WERI-Rb-1 (cell line): ENCODE data around the gene RADX.

Experiments
- DNase-seq: peaks from one replicate; pipeline ENCODE4 v3.0.0-alpha.2; 2020
- H3K27ac ChIP-seq: fragments of 250-450 bp; sonication (Bioruptor Pico); 2 replicates; pipeline ENCODE4 v1.5.1; 2020; ENCODE audit warnings: mild to moderate bottlenecking, moderate library complexity
- H3K27me3 ChIP-seq: fragments of 250-450 bp; sonication (Bioruptor Pico); 2 replicates; pipeline ENCODE4 v1.5.1; 2021; ENCODE audit warnings: mild to moderate bottlenecking, low read depth, moderate library complexity; ENCODE audit not compliant: insufficient read depth, severe bottlenecking
- H3K36me3 ChIP-seq: fragments of 250-450 bp; sonication (Bioruptor Pico); 2 replicates; pipeline ENCODE4 v1.5.1; 2020; ENCODE audit warnings: mild to moderate bottlenecking, moderate library complexity
- H3K4me3 ChIP-seq: 2 replicates; pipeline ENCODE4 v1.5.1; 2011; ENCODE audit warnings: low read depth, mild to moderate bottlenecking, control low read depth, low read length
- H3K9me3 ChIP-seq: fragments of 250-450 bp; sonication (Bioruptor Pico); 2 replicates; pipeline ENCODE4 v1.5.1; 2021; ENCODE audit warnings: mild to moderate bottlenecking, moderate library complexity; ENCODE audit not compliant: severe bottlenecking
- CTCF ChIP-seq: IDR thresholded peaks from 2 replicates; pipeline ENCODE4 v1.5.1; 2011; ENCODE audit warnings: low read depth, mild to moderate bottlenecking, control low read depth, inconsistent platforms, low read length

RADX gene

GRCh38 chrX:106696502-106696901, 84.7 kb downstream of the RADX start:
- DNase-seq, result no peak

DNA sequence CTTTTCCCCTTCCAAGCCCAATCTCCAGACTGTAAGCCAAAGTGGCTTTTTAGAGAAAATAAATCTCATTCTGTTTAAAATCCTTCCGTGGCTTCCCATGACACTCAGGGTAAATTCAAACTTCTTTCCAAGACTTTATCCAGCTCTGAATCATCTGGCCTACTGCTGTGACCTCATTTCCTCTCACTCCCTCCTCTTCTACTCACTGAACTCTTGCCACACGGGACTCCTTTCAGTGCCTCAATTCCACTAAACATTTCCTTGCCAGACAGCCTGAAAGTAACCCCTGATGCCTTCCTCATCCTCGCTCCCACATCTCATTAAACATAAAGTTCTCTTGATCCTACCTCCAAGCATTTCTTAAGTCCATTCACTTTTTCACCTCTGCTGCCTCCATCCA, 86.9 kb downstream of the RADX start:
- peaks cover 51% of the 10 kb centered on the region for H3K27me3 ChIP-seq
- DNase-seq, result no peak
- no peaks in the 10 kb centered on the region for H3K36me3 ChIP-seq
- no peak for TF ChIP-seq CTCF
- no peaks in the 10 kb centered on the region for H3K9me3 ChIP-seq
- no peak overlapping the region for H3K27ac ChIP-seq
- no peak overlapping the region for H3K4me3 ChIP-seq

More at GRCh38 chrX:106696502-106696901, 84.7 kb downstream of the RADX start:
- Histone ChIP-seq H3K9me3 (no peaks in the 10 kb centered on the region), H3K27ac (no peak overlapping the region), H3K4me3 (no peak overlapping the region), H3K36me3 (no peaks in the 10 kb centered on the region), H3K27me3 (peaks cover 43% of the 10 kb centered on the region)
- TF ChIP-seq CTCF, result no peak

DNA sequence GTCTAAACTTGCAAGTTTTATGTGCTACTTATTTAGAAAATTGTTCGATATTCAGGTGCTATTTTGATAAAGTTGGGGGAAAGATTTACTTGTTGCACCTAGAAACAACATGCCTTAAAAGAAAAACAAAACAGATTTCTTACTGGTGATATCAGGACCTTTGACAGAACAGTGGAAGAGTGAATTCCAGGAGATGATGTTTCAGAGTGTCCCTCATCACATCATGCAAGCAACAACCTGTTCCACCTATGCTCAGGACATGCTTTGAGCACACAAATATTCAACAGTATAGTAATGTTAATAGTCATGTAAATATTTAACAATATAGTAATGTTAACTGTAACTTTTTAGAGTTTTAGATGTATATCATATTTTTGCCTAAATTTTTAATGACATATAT, 90.9 kb downstream of the RADX start:
- Histone ChIP-seq H3K36me3 (no peaks in the 10 kb centered on the region), H3K27me3 (peaks cover 42% of the 10 kb centered on the region), H3K9me3 (no peaks in the 10 kb centered on the region), H3K4me3 (no peak overlapping the region), H3K27ac (no peak overlapping the region)
- no peak for DNase-seq
- TF ChIP-seq CTCF, result no peak

GRCh38 chrX:106706466-106706865, 94.7 kb downstream of the RADX start:
- no peaks in the 10 kb centered on the region for H3K36me3 ChIP-seq

GRCh38 chrX:106707771-106708454, 96.1 kb downstream of the RADX start:
- Histone ChIP-seq H3K4me3 (no peak overlapping the region), H3K27me3 (peaks cover 48% of the 10 kb centered on the region), H3K36me3 (no peaks in the 10 kb centered on the region), H3K9me3 (no peaks in the 10 kb centered on the region), H3K27ac (no peak overlapping the region)
- no peak for TF ChIP-seq CTCF
- DNase-seq, result no peak

More at GRCh38 chrX:106706466-106706865, 94.7 kb downstream of the RADX start:
- no peak for TF ChIP-seq CTCF
- Histone ChIP-seq H3K4me3 (no peak overlapping the region), H3K27me3 (peaks cover 44% of the 10 kb centered on the region), H3K27ac (no peak overlapping the region), H3K9me3 (no peaks in the 10 kb centered on the region)
- DNase-seq, result no peak

DNA sequence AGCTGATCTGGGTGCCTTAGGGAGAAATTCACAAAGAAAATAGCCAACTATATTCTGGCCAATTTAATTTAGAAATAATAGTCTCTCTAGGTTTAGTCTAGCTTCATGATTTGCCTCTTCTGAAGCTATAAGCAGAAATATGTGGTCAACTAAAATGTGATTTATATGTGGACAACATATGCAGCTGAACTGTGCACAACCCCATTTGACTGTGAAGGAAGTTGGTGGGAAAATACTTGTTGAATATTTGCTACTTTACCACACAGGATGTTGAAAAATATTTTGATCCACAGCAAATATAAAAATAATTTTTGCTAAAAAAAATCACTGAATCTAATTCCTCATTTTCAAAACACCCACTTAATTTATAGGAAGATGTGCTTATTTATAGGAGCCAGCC, 99.0 kb downstream of the RADX start:
- Histone ChIP-seq H3K9me3 (no peaks in the 10 kb centered on the region), H3K27ac (no peak overlapping the region)
- TF ChIP-seq CTCF, result no peak

More for the DNA sequence above, 99.0 kb downstream of the RADX start:
- DNase-seq, result no peak
- Histone ChIP-seq H3K4me3 (no peak overlapping the region), H3K36me3 (no peaks in the 10 kb centered on the region), H3K27me3 (peaks cover 55% of the 10 kb centered on the region)
